Stimulated activated naive B cell treated with anti-CD40 and anti-IgM and Interleukin-4, amounts not matched to agents 10 μg/mL and 1 μg/mL and 100 μg/mL, for 72 hours (primary cell): Measurements from ENCODE around the gene CFL1.

ENCODE experiments used
- ATAC-seq, 2 donors: fragments of 150-1000 bp; cut with Tn5 transposase; replicated peaks; 2 replicates each; pipeline ENCODE4 v1.10.0; 2021; ENCODE audit warnings: moderate library complexity in 1 of 2
- DNase-seq: peaks from one replicate; pipeline ENCODE4 v3.0.0; 2021
- H3K27ac Mint-ChIP-seq: one replicate; pipeline ENCODE4 v1.8.0; 2022; ENCODE audit warnings: mild to moderate bottlenecking, mixed read lengths
- H3K27me3 Mint-ChIP-seq, 2 donors: one replicate each; pipeline ENCODE4 v1.8.0; 2022; ENCODE audit warnings: mixed read lengths in 2 of 2
- H3K36me3 Mint-ChIP-seq, 2 donors: one replicate each; pipeline ENCODE4 v1.8.0; 2022; ENCODE audit warnings: mixed read lengths in 2 of 2, mild to moderate bottlenecking in 1 of 2
- H3K4me1 Mint-ChIP-seq, 2 donors: one replicate each; pipeline ENCODE4 v1.8.0; 2022; ENCODE audit warnings: mixed read lengths in 2 of 2, mild to moderate bottlenecking in 1 of 2
- H3K4me3 Mint-ChIP-seq, 2 donors: one replicate each; pipeline ENCODE4 v1.8.0; 2022; ENCODE audit warnings: mild to moderate bottlenecking in 2 of 2, mixed read lengths in 2 of 2, moderate library complexity in 1 of 2
- H3K9me3 Mint-ChIP-seq, 2 donors: one replicate each; pipeline ENCODE4 v1.8.0; 2022; ENCODE audit warnings: mixed read lengths in 2 of 2, mild to moderate bottlenecking in 1 of 2

Gene CFL1

GRCh38 chr11:65868907-65869306 lies 10.9 kb upstream of the CFL1 start:
- no peak overlapping the region for H3K4me3 Mint-ChIP-seq
- no peak overlapping the region for H3K27ac Mint-ChIP-seq
- H3K36me3 Mint-ChIP-seq: peaks cover 28 to 38% of the 10 kb centered on the region in 2 donors
- DNase-seq: no peak
- H3K9me3 Mint-ChIP-seq: no peaks in the 10 kb centered on the region
- H3K27me3 Mint-ChIP-seq: peaks cover 0 to 8% of the 10 kb centered on the region in 2 donors
- no peak for ATAC-seq
- H3K4me1 Mint-ChIP-seq: peaks cover 26 to 28% of the 10 kb centered on the region in 2 donors

GRCh38 chr11:65868076-65868667 lies 10.2 kb upstream of the CFL1 start:
- H3K9me3 Mint-ChIP-seq: no peaks in the 10 kb centered on the region
- DNase-seq (no peak), ATAC-seq (peak in 1 of 2 donors; percentile 30)
- H3K27me3 Mint-ChIP-seq: peaks cover 0 to 4% of the 10 kb centered on the region in 2 donors
- H3K36me3 Mint-ChIP-seq: peaks cover 34 to 43% of the 10 kb centered on the region in 2 donors
- peak overlapping the region; percentile 20 for H3K27ac Mint-ChIP-seq
- H3K4me1 Mint-ChIP-seq: peaks cover 23 to 27% of the 10 kb centered on the region in 2 donors
- H3K4me3 Mint-ChIP-seq: no peak overlapping the region

GRCh38 chr11:65867284-65868071 lies 9.5 kb upstream of the CFL1 start:
- Mint-ChIP-seq H3K27me3 (no peaks in the 10 kb centered on the region), H3K4me3 (no peak overlapping the region), H3K36me3 (peaks cover 40 to 50% of the 10 kb centered on the region in 2 donors), H3K9me3 (no peaks in the 10 kb centered on the region), H3K27ac (no peak overlapping the region), H3K4me1 (peaks cover 25 to 30% of the 10 kb centered on the region in 2 donors)
- ATAC-seq (no peak), DNase-seq (no peak)

GRCh38 chr11:65866509-65867283 lies 8.7 kb upstream of the CFL1 start:
- H3K27ac Mint-ChIP-seq: no peak overlapping the region
- peaks cover 47 to 52% of the 10 kb centered on the region in 2 donors for H3K36me3 Mint-ChIP-seq
- H3K4me3 Mint-ChIP-seq: no peak overlapping the region
- no peak for DNase-seq
- H3K27me3 Mint-ChIP-seq: no peaks in the 10 kb centered on the region
- peaks cover 29 to 31% of the 10 kb centered on the region in 2 donors for H3K4me1 Mint-ChIP-seq
- H3K9me3 Mint-ChIP-seq: no peaks in the 10 kb centered on the region
- no peak for ATAC-seq

DNA sequence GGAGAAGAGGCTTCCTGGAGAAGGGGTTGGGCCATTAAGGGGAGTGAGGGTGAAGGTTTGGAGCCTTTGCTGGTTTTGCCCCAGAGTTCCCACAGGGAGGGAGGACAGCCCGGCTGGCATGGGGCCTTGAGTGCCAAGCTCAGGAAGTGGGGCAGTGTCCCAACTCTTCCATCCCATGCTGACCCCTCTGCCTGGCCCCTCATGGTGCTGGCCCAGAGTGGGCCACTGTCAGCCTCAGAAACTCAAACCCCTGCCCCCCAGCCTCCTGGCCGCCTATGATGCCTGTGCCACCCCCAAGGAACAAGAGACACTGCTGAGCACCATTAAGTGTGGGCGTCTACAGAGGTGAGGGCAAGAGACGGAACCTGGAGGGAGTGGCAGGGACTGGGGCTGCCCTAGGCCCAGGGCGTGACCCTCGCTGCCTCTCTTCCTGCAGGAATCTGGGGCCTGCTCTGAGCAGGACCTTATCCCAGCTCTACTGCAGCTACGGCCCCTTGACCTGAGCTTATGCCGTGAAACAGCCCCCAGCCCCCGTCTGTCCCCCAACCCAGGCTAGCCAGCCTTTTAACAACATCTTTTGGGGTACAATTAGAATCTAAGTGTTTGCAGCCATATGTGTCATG lies 7.7 kb upstream of the CFL1 start:
- Mint-ChIP-seq H3K27me3 (no peaks in the 10 kb centered on the region), H3K36me3 (peaks cover 52 to 53% of the 10 kb centered on the region in 2 donors), H3K9me3 (no peaks in the 10 kb centered on the region), H3K4me1 (peaks cover 23 to 29% of the 10 kb centered on the region in 2 donors), H3K4me3 (no peak overlapping the region), H3K27ac (no peak overlapping the region)
- DNase-seq: no peak
- ATAC-seq: no peak

DNA sequence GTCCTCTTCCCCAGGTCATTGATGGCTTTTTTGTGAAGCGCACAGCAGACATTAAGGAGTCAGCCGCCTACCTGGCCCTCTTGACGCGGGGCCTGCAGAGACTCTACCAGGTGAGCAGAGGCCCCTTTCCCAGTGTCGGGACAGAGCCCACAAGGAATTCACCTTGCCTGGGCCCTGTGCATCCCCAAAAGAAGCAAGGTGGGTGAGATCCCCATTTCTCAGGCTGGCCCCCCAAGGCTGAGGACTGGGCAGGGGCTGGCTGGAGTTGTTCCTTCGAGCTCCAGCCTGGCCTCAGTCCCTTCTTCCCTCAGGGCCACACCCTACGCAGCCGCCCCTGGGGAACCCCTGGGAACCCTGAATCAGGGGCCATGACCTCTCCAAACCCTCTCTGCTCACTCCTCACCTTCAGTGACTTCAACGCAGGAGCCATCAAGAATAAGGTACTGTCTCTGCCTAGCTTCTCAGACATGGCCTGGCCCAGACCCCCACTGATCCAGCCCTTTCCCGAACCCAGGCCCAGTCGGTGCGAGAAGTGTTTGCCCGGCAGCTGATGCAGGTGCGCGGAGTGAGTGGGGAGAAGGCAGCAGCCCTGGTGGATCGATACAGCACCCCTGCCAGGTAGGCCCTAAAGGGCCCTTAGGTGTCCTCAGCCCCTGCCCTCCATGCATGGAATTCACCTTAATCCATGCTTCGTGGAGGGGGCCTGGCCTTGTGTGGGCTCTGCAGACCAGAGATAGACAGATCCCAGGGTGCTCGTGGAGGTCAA lies 6.9 kb upstream of the CFL1 start:
- no peak overlapping the region for H3K27ac Mint-ChIP-seq
- ATAC-seq (no peak), DNase-seq (no peak)
- H3K4me3 Mint-ChIP-seq: no peak overlapping the region
- no peaks in the 10 kb centered on the region for H3K27me3 Mint-ChIP-seq
- peaks cover 55 to 58% of the 10 kb centered on the region in 2 donors for H3K36me3 Mint-ChIP-seq
- peaks cover 22 to 29% of the 10 kb centered on the region in 2 donors for H3K4me1 Mint-ChIP-seq
- H3K9me3 Mint-ChIP-seq: no peaks in the 10 kb centered on the region

GRCh38 chr11:65863889-65864705 lies 6.1 kb upstream of the CFL1 start:
- Mint-ChIP-seq H3K27ac (peak overlapping the region; percentile 76), H3K4me1 (peaks cover 20 to 33% of the 10 kb centered on the region in 2 donors), H3K9me3 (no peaks in the 10 kb centered on the region), H3K36me3 (peaks cover 55 to 60% of the 10 kb centered on the region in 2 donors), H3K27me3 (no peaks in the 10 kb centered on the region), H3K4me3 (no peak overlapping the region)
- DNase-seq (no peak), ATAC-seq (no peak)

DNA sequence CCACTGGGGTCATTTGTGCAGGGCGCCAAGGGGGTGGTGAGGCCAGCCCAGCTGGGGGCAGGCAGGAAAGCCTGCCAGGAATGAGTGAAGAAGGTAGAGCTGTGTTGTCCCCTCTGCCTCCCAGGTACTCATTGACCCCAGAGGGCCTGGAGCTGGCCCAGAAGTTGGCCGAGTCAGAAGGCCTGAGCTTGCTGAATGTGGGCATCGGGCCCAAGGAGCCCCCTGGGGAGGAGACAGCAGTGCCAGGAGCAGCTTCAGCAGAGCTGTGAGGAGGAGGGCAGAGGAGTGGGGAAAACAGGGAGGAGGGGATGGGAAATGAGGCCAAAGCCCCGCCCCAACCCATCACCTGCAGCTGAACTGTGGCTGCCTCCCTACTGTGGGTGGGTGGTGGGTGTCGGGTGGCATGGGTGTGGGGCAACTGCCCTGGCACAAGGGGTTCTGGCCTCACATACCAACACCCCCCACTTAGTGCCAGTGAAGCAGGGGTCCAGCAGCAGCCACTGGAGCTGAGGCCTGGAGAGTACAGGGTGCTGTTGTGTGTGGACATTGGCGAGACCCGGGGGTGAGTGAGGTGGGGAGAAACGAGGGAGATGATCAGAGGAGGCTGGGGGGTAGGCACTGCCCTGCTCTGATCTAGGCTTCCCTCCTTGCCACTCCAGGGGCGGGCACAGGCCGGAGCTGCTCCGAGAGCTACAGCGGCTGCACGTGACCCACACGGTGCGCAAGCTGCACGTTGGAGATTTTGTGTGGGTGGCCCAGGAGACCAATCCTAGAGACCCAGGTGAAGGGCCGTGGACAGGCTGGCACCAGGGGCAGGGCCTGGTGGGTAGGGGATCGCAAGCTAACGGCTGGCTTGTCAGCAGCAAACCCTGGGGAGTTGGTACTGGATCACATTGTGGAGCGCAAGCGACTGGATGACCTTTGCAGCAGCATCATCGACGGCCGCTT lies 5.2 kb upstream of the CFL1 start:
- Mint-ChIP-seq H3K9me3 (no peaks in the 10 kb centered on the region), H3K4me1 (peaks cover 22 to 37% of the 10 kb centered on the region in 2 donors), H3K36me3 (peaks cover 54 to 55% of the 10 kb centered on the region in 2 donors), H3K27ac (peak overlapping the region; percentile 71), H3K27me3 (no peaks in the 10 kb centered on the region), H3K4me3 (peak overlapping the region in 1 of 2 donors; percentile 9)
- ATAC-seq (no peak), DNase-seq (no peak)

DNA sequence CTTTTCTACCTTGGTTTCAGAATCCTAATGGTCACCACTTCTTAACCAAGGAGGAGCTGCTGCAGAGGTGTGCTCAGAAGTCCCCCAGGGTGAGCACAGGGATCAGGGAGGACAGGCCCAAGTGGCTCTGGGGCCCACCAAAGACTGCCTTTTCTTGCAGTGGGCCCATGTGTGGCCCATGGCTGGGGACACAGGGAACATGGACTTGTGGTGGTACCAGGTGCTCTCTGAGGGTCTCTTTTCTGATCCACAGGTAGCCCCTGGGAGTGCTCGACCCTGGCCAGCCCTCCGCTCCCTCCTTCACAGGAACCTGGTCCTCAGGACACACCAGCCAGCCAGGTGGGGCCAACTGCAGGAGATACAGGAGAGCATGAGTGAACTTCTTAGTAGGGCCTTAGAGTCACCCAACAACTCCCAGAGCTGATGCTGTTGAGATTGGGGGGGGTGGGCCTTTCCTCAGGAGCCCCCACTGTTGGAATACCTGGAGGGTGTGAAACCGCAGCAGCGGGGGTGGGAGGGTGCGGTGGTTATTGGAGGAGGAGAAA lies 4.3 kb upstream of the CFL1 start:
- peaks cover 48 to 49% of the 10 kb centered on the region in 2 donors for H3K36me3 Mint-ChIP-seq
- no peaks in the 10 kb centered on the region for H3K9me3 Mint-ChIP-seq
- H3K27ac Mint-ChIP-seq: peak overlapping the region; percentile 71
- H3K4me3 Mint-ChIP-seq: peak overlapping the region in 1 of 2 donors; percentile 19
- ATAC-seq (no peak), DNase-seq (no peak)
- peaks cover 22 to 41% of the 10 kb centered on the region in 2 donors for H3K4me1 Mint-ChIP-seq
- H3K27me3 Mint-ChIP-seq: no peaks in the 10 kb centered on the region

- Mint-ChIP-seq H3K27ac (peak overlapping the region; percentile 99), H3K36me3 (peaks cover 48 to 49% of the 10 kb centered on the region in 2 donors), H3K9me3 (no peaks in the 10 kb centered on the region), H3K4me3 (peak overlapping the region; percentile 97), H3K27me3 (no peaks in the 10 kb centered on the region), H3K4me1 (peaks cover 24 to 45% of the 10 kb centered on the region in 2 donors)
- ATAC-seq (no peak), DNase-seq (no peak)
These were observed 3.7 kb upstream of the CFL1 start for GRCh38 chr11:65861533-65862183.

GRCh38 chr11:65861165-65861505 lies 3.2 kb upstream of the CFL1 start:
- Mint-ChIP-seq H3K27me3 (no peaks in the 10 kb centered on the region), H3K9me3 (no peaks in the 10 kb centered on the region), H3K4me3 (peak overlapping the region; percentile 97), H3K4me1 (peaks cover 28 to 50% of the 10 kb centered on the region in 2 donors), H3K36me3 (peaks cover 52 to 53% of the 10 kb centered on the region in 2 donors), H3K27ac (peak overlapping the region; percentile 99)
- ATAC-seq: no peak
- no peak for DNase-seq
